Measurements from ENCODE around the gene OR4D5. TPM values are rescaled to one million over a fixed set of nuclear protein-coding genes. Genes with fewer than 3 reads are reported as not detected.

Gene OR4D5
- polyA plus RNA-seq (2012; ENCODE audit: missing spikeins), result not detected

DNA sequence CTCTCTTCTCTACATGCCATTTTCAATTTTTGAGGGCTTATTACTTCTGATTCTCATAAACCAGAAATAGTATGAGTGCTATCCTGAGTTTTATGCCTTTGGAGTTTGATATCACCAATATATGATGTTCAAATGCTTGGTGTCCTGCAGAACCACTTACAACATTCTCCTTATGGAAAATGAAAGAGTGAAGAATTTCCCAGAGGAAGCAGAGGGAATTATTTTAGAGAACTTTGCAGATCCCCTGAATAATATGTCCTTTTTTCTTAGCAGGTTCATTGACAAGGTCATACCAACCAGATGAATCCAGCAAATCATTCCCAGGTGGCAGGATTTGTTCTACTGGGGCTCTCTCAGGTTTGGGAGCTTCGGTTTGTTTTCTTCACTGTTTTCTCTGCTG lies at the start of gene OR4D5:
OR4D5 (plus strand) TSS at position 301 of the 400 bp plus-strand sequence; CDS start at position 301, 0 bp downstream.
- DNase-seq (ENCODE audit: insufficient read length) (no peak), FAIRE-seq (no peak)
- TF ChIP-seq POLR2AphosphoS5 (IDR thresholded peaks at IDR 0.05; ENCODE audit: low read depth, low read length) (no peak), TAF1 (IDR thresholded peaks at IDR 0.05; ENCODE audit: borderline replicate concordance, low read depth, low read length) (no peak), POLR2A (IDR thresholded peaks at IDR 0.05; ENCODE audit: low read depth, low read length) (no peak)

DNA sequence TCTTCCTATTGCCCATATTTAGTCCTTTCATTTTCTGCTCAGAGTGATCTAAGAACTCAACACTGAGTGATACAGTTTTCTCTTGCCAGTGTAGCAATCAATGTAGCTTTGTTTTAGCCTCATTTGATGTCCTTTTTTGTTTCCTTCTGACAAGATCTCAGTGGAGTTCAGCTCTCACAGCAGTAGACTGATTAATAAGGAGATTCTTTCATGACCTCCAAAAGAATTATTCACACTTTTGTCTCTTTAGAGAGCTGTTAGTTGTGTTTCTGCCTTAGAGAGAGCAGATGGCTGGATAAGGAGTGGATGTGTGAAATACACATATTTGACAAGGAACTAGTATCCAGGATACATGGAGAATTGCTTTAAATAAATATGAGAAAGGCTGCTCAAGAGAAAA lies 47.4 kb upstream of the OR4D5 start:
- FAIRE-seq, result no peak
- TF ChIP-seq POLR2A (IDR thresholded peaks at IDR 0.05; ENCODE audit: low read depth, low read length) (no peak), TAF1 (IDR thresholded peaks at IDR 0.05; ENCODE audit: borderline replicate concordance, low read depth, low read length) (no peak), POLR2AphosphoS5 (IDR thresholded peaks at IDR 0.05; ENCODE audit: low read depth, low read length) (no peak)

DNA sequence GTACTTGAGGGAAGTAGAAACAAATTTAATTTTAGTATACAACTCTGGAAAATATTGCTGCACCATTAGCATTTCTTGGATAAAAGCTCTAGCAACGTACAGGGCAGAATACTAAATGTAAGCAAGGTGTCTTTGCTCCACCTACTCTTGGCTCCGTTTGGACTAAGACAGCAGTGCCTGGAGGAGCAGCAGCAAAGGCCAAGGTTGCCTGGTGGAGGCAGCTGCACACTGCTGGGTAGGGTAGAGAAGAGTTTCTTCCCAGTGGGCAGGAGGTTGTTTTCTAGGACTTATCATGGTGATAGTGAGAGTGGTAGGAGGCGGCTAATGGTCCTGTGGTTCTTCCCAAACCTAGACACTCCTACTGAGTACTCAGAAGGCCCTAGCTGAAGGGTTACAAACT lies 39.6 kb upstream of the OR4D5 start:
- FAIRE-seq, result no peak
- no peak for DNase-seq (ENCODE audit: insufficient read length)
- TF ChIP-seq POLR2A (IDR thresholded peaks at IDR 0.05; ENCODE audit: low read depth, low read length) (no peak), TAF1 (IDR thresholded peaks at IDR 0.05; ENCODE audit: borderline replicate concordance, low read depth, low read length) (no peak), POLR2AphosphoS5 (IDR thresholded peaks at IDR 0.05; ENCODE audit: low read depth, low read length) (no peak)

More for the DNA sequence above, 47.4 kb upstream of the OR4D5 start:
- no peak for DNase-seq (ENCODE audit: insufficient read length)

DNA sequence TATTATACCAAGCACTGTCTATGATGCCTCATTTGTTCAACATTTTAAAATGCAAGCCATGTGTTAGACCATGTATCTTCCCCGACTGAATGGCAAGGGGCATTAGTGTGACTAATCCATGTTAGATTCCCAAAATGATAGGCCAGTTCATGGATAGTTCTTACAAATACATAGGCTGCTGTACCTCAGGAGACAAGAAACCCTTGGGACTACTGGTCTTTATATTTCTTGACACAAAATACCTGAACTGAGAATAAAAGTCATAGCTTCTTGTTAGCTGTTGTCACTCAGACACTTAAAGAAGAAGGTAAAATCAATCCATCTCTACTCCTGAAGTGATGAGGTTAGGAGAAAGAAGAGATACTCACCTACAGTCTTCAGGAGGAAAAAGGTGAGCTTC lies 37.5 kb upstream of the OR4D5 start, which contains the start of gene OR8D4:
OR8D4 (plus strand) TSS at position 301 of the 400 bp plus-strand sequence. CDS start 4,265 bp downstream, outside the sequence.
- TF ChIP-seq TAF1 (IDR thresholded peaks at IDR 0.05; ENCODE audit: borderline replicate concordance, low read depth, low read length) (no peak), POLR2AphosphoS5 (IDR thresholded peaks at IDR 0.05; ENCODE audit: low read depth, low read length) (no peak), POLR2A (IDR thresholded peaks at IDR 0.05; ENCODE audit: low read depth, low read length) (no peak)
- no peak for FAIRE-seq
- DNase-seq (ENCODE audit: insufficient read length), result no peak

DNA sequence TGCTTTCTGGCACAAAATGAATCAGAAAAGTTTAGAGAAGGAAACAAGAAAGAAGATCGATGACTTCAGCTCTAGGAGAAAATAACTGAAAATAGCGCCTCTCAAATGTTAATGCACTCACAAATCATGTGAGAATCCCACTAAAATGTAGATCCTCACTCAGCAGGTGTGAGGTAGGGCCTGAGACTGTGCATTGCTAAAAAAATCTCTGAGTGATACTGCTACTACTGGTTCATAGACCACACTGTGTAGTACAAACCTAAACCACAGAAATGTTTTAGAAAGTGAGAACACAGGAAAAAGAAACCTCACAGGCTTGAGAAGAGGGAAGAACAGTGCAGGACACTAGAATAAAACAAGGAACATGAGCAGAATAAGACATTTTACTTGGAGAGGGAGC lies 35.5 kb upstream of the OR4D5 start:
- FAIRE-seq (peak; percentile 85), DNase-seq (ENCODE audit: insufficient read length) (no peak)
- TF ChIP-seq POLR2A (IDR thresholded peaks at IDR 0.05; ENCODE audit: low read depth, low read length) (no peak), POLR2AphosphoS5 (IDR thresholded peaks at IDR 0.05; ENCODE audit: low read depth, low read length) (no peak), TAF1 (IDR thresholded peaks at IDR 0.05; ENCODE audit: borderline replicate concordance, low read depth, low read length) (no peak)

DNA sequence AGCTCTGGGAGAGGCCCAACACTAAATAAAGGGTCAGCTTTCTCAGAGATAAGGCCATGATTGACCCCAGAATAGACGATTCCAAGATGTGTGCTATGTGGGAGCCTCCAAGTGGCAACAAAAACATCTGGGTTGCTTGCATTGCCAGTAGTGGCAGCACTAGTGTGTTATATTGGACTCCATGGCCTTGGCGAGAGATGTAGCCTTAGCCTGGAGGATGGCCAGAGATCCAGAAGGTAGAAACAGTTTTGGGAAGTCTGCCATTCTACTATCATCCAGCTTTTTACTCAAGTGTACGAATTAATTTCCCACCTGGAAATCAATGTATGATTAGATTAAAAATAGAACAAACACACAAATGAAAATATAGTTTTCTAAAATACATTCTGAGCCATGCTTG lies 34.5 kb upstream of the OR4D5 start:
- FAIRE-seq, result no peak
- TF ChIP-seq POLR2AphosphoS5 (IDR thresholded peaks at IDR 0.05; ENCODE audit: low read depth, low read length) (no peak), POLR2A (IDR thresholded peaks at IDR 0.05; ENCODE audit: low read depth, low read length) (no peak), TAF1 (IDR thresholded peaks at IDR 0.05; ENCODE audit: borderline replicate concordance, low read depth, low read length) (no peak)

DNA sequence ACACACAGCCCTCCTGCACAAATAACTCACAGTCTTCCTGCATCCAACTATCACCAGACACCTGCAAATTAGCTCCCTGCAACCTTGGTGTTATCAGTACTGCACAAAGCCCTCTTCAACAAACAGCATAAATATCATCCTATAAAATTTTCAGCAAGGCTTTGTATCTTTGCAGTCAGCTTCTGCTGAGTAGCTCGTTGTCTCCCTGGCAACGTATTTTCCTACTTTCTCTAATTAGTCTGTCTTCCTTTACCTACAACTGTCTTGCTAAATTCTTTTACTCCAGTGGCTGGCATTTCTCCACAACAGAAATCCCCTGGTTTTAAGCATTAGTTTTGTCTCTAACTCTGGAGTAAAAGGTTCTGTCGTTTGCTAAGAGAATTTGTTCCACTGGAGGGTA lies 33.6 kb upstream of the OR4D5 start:
- FAIRE-seq, result no peak
- TF ChIP-seq POLR2AphosphoS5 (IDR thresholded peaks at IDR 0.05; ENCODE audit: low read depth, low read length), result no peak
- no peak for TF ChIP-seq POLR2A (IDR thresholded peaks at IDR 0.05; ENCODE audit: low read depth, low read length)
- no peak for TF ChIP-seq TAF1 (IDR thresholded peaks at IDR 0.05; ENCODE audit: borderline replicate concordance, low read depth, low read length)
- no peak for DNase-seq (ENCODE audit: insufficient read length)

More for the DNA sequence above, 34.5 kb upstream of the OR4D5 start:
- DNase-seq (ENCODE audit: insufficient read length), result no peak

DNA sequence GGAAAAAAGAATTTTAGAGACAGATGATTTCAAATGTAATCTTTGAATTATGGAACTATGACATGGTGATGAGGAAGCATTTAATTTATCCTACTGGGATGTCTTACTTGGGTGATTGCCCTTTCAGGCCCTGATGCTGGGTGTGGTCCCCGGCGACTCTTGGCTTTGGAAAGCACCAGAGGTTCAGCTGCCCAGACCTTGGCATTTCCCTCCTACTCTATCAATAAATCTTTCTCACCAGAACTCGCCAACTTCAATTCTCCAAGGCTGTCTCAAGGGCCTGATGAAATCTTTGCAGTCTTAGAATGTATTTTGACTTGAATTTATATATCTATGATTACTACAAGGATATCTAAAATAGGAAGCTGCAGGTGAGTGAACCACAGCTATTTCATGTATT lies 18.5 kb upstream of the OR4D5 start:
- TF ChIP-seq TAF1 (IDR thresholded peaks at IDR 0.05; ENCODE audit: borderline replicate concordance, low read depth, low read length), result no peak
- no peak for TF ChIP-seq POLR2A (IDR thresholded peaks at IDR 0.05; ENCODE audit: low read depth, low read length)
- TF ChIP-seq POLR2AphosphoS5 (IDR thresholded peaks at IDR 0.05; ENCODE audit: low read depth, low read length), result no peak
- FAIRE-seq, result no peak
- DNase-seq (ENCODE audit: insufficient read length), result no peak

DNA sequence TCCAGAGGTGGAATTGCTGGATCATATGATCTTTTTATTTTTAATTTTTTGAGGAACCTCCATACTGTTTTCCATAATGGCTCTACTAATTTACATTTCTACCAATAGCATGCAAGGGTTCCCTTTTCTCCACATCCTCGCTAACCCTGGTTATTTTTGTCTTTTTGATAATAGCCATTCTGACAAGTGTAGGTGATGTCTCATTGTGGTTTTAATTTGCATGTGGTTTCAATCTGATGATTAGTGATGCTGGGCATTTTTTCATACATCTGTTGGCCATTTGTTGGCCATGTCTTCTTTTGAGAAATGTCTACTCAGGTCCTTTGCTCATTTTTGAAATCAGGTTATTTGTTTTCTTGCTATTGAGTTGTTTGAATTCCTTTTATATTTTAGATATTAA lies 15.4 kb upstream of the OR4D5 start:
- DNase-seq (ENCODE audit: insufficient read length) (no peak), FAIRE-seq (no peak)
- TF ChIP-seq TAF1 (IDR thresholded peaks at IDR 0.05; ENCODE audit: borderline replicate concordance, low read depth, low read length) (no peak), POLR2AphosphoS5 (IDR thresholded peaks at IDR 0.05; ENCODE audit: low read depth, low read length) (no peak), POLR2A (IDR thresholded peaks at IDR 0.05; ENCODE audit: low read depth, low read length) (no peak)

DNA sequence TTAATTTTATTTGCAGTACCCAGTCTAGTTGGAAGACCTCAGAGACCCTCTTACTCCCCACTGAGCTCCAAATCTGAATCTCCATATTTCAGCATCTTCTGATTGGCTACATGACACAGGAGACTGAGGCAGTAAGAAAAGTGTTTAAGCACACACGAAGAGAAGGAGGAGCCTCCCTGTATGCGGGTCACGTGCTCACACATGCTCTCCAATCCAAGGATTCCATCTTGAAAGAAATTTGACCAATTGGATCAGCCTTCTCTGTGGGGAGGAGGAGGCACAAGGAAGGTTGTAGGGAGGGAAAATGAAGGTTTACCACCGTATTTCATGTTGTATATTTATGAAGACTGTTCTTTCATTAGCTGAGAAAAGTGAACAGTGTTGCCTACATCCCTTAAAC lies 3.0 kb downstream of the OR4D5 start:
- TF ChIP-seq POLR2A (IDR thresholded peaks at IDR 0.05; ENCODE audit: low read depth, low read length) (no peak), POLR2AphosphoS5 (IDR thresholded peaks at IDR 0.05; ENCODE audit: low read depth, low read length) (no peak), TAF1 (IDR thresholded peaks at IDR 0.05; ENCODE audit: borderline replicate concordance, low read depth, low read length) (no peak)
- DNase-seq (ENCODE audit: insufficient read length) (no peak), FAIRE-seq (no peak)

DNA sequence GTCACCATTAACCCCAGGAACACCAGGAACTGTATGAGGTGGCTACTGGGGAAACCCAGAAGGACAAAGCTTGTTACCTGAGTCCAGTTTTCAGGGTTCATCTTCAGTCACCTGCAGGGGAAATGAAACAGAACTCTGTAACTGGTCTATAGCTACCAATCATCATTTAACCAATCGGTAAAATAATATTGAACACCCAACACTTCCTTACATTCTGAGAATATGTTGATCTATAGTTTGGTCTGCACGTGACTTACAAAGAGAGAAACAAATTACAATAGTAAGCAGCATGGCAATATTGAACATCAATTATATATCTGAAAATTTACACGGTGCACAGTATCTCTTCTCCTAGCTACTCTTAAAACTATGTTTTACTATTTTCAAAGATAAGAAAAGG lies 4.3 kb downstream of the OR4D5 start, which contains the start of gene OR6T1:
OR6T1 (minus strand) TSS at position 101 of the 400 bp plus-strand sequence; CDS start at position 101, 0 bp downstream.
- TF ChIP-seq POLR2AphosphoS5 (IDR thresholded peaks at IDR 0.05; ENCODE audit: low read depth, low read length), result no peak
- TF ChIP-seq POLR2A (IDR thresholded peaks at IDR 0.05; ENCODE audit: low read depth, low read length), result no peak
- no peak for TF ChIP-seq TAF1 (IDR thresholded peaks at IDR 0.05; ENCODE audit: borderline replicate concordance, low read depth, low read length)
- FAIRE-seq (no peak), DNase-seq (ENCODE audit: insufficient read length) (no peak)

DNA sequence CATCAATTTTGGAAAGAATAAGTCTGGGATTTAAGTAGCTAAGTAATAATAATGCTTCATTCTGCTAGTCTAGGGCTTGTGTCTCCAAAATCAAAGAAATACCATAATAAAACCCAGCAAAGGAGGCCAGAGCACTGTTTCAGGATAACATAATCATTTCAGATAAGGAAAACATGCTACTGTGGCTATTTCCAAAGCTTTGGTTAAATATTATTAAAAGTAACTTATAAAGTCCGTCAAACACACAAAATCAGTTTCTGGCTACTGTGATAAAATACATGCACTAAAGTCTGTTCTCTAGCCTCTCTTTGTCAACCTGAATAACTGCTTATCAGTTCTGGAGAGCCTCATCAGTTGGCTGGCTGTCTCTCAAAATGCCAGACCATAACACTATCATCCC lies 5.7 kb downstream of the OR4D5 start:
- TF ChIP-seq TAF1 (IDR thresholded peaks at IDR 0.05; ENCODE audit: borderline replicate concordance, low read depth, low read length) (no peak), POLR2A (IDR thresholded peaks at IDR 0.05; ENCODE audit: low read depth, low read length) (no peak), POLR2AphosphoS5 (IDR thresholded peaks at IDR 0.05; ENCODE audit: low read depth, low read length) (no peak)
- FAIRE-seq, result no peak
- DNase-seq (ENCODE audit: insufficient read length), result no peak

Measured in GM12892 (cell line).